Adrenal gland (tissue), 5 donors: Measurements from ENCODE around the gene C12orf57.

ENCODE experiments used
- CTCF ChIP-seq, 6 experiments: fragments of 450-650 bp in 4 of 6; fragments of 200-600 bp in 2 of 6; sonication (generic) in 1 of 6; IDR thresholded peaks; 1 replicate in 5 of 6; 2 replicates in 1 of 6; pipeline versions ENCODE4 v1.5.1 to v1.8.0; 2016 to 2021; ENCODE audit warnings: antibody characterized with exemption in 6 of 6, mild to moderate bottlenecking in 2 of 6, moderate library complexity in 1 of 6
- POLR2A ChIP-seq, 2 donors: fragments of 450-650 bp; IDR thresholded peaks; one replicate each; pipeline ENCODE4 v1.6.1; 2017; ENCODE audit warnings: antibody characterized with exemption in 2 of 2, mild to moderate bottlenecking in 2 of 2, moderate library complexity in 1 of 2
- donor health status: DM: no; HTN: no; CAD: no.

- no peak for TF ChIP-seq CTCF (IDR thresholded peaks at IDR 0.05)
- TF ChIP-seq POLR2A (IDR thresholded peaks at IDR 0.05) = no peak
These were observed 8.5 kb downstream of the C12orf57 start for GRCh38 chr12:6952121-6952862.
